ENCODE data around the gene PSORS1C1.

PSORS1C1 gene

DNA sequence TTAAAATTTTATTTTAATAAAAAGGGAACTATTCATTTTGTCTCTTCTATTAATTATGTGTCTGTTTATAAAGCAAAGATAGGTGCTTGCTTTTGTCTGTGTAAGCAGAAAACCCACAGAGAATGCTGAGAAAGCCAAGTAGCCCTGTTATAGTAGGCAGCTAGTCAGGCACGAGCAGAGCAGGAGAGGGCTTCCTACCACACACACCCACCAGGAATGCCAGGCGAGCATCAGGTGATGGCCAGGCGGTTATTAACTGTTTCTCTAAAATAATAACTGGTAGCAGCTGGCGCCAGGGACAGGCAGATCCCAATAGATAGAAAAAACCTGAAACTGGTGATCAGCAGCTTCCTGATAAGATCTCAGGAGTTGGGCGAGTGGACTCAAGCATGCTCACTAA lies 17.9 kb upstream of the PSORS1C1 start:
- no peak for FAIRE-seq

DNA sequence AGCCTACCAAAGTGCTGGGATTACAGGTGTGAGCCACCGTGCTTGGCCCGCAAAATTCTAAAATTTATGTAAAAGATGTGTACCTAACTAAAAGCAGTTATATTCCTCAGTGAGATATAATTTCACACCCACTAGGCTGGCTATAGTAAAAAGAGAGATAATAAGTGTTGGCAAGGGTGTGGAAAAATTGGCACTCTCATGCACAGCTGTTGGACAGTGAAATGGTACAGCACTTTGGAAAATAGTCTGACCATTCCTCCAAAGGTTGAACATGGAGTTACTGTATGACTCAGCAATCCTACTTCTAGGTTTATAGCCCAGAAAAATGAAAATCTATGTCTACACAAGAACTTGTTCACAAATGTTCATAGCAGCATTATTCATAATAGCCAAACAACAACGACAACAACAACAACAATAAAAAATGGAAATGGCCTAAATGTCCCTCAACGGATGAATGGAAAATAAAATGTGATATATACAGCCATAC lies 16.1 kb upstream of the PSORS1C1 start:
- FAIRE-seq, result no peak

DNA sequence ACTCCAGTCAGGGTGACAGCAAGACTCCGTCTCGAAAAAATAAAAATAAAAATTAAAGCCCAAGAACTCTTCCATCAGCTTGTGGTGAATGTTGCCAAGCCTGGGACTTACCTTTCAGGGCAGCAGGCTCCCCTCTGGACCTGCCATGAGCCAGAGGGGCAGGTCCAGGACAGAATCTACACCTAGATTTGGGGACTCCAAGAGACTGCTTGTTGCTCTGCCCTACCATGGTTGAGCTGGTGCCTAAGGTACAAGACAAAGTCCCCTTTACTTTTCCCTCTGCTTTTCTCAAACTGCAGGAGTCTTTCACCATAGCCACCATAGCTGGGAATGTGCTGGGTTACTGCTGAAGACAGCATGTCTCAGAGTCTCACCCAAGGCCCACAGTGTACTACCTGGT lies 11.5 kb upstream of the PSORS1C1 start:
- FAIRE-seq, result no peak

DNA sequence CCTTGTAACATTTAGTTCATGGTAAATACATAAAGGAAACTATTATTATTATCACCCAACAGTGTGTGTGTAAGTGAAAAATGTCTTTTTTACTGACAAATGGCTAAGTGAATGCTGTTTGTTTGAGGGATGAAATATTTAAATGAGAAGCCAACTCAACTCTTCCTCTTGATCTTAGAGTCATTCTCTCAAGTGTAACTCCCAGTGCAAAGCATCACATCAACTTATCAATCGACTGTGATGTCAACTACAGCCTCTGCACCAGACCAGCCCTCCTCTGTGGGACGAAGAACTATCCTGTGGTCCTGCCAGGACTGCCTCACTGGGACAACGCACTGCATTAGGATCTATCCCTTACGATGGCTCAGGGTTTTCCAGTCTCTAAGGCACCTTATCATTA lies 7.5 kb upstream of the PSORS1C1 start:
- FAIRE-seq, result no peak

DNA sequence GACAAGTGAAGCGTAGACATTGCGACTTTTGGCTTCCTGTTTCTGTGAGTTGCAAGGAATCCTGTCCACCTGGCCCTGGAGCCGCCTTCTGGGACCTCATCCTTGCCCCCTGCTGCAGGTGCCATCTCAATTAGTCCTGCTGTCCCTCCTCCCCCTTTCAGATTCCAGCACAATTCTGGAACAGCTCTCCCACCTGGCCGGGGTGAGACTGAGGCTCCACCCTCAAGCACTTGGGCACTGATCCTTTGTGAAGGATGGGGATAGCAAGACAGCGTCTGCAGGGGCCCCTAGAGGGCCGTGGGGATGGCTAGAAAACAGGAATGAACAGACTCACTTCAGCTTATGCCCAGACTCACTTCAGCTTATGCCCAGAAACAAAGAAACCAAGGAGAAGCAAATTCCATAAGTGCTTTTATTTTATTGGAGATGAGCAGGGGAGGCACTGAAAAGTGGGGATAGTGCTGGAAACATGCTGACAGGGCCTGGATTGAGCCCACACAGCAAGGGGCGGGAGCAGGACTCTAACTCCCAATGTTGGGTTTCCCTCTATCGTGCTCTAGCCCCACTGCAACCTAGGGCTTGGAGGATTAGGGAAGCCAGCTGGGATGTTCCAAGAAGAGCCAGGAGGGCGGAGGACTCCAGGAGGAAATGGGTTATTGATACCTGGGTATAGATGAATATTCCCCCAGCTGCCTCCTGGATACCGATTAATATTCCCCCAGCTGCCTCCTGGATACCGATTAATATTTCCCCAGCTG lies 3.6 kb upstream of the PSORS1C1 start:
- FAIRE-seq, result no peak

DNA sequence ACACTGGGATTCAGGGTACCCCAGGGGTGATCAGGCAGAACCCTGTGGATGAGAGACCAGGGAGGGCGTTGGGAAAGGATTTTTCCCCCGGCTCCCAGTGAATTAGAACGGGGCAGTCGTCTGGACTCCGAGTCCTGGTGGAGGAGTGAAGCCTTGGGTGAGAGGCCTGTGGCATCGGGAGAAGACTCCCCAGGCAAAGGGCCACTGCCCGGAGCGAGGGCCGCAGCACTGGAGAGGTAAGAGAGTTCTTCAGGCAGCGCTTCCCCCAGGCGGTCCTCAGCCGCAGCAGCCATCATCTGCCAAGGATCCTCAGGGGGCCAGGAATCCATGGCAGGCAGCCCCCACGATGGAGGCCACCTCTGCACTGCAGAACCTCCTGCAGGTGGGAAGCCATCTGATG lies 2.9 kb upstream of the PSORS1C1 start:
- no peak for FAIRE-seq

DNA sequence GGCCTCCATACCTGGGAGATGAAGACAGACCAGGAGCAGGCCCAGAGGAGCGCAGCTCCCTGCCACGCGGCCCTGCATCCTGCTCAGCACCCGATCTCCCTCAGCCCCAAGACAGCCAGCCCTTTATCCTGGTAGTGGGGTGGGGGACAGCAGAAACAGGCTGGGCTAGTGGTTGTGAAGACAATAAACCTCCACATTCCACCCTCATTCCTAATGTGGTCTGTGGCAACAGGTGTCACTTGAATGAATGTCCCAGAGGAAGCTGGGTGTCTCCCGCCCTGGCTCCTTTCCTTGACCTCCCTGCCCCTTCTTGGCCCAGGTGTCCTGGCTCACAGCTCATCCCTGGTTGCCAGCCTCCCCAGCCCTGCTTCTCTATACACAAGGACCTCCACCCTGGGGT lies 2.1 kb upstream of the PSORS1C1 start, which contains the start of gene C6orf15:
TSS of gene C6orf15 (minus strand) at position 98 of the 400 bp plus-strand sequence. CDS start at position 78, 20 bp downstream.
- FAIRE-seq, result no peak

DNA sequence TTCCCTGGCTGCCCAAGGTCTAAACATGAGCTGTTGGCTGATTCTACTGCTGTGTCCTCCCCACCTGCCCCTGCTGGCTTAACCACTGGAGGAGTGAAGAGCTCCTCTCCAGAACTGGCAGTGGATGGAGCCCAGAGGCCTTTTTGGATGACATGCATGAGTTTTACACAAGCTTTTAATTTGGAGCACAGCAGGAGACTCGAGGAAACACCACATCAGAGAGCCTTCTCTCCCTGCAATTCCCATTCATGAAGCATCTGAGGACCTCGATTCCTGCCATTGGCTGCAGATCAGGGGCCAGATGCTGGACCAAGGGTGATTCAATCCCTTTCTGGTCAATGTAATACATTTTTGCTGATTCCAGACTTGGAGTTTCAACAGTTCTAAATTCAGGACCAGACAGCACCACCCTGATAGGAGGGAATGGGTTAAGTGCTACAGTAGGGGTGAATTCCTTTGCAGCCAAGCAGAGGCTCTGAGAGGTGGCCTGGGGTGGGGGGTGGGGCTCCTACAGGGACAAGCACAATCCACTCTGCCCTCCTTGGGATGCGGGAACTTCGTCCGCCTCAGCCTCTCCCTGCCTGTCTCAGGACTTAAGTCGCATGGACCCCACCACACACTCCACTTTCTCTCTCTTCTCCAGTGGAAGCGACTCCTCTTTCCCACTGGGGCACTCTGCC lies 599 bp upstream of the PSORS1C1 start:
- FAIRE-seq, result no peak

DNA sequence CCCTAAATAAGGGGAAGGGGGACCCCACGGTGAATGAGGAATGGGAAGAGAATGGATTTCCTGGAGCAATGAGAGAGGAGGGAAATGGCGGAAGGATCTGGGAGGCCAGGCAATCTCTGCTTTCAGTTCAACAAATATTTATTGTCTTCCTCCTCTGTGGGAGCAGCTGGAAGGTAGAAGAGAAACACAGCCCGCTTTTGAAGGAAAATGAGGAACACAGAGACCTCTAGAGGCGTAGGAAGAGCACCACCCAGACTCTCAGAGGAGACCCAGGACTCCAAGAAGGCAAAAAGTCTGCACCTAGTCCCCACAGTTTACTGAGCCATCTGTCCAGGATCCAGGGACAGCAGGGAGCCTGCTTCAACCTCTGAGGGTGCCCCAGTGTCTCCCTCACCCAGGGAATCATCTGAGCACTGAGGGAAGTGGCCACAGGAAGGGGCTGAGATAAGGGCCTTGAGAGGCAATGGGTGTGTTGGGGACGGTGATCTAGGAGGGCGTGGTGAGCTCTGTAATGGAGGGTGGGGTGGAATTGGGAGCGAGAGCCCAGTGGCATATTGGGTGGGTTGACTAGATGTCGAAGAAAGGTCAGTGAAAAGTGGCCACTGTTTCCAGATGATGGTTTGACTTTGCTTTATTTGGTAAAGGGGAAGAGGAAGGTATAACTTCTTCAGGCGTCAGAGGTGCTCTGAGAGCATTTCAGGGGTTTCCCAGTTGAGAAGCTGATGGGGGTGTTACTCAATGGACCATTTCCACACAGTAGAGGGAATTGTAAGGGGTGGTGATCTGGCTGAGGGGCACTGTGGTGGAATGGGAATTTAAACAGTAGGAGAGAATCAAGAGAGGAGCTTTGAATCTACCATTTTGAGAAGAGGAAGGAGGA lies 610 bp downstream of the PSORS1C1 start:
- FAIRE-seq, result no peak

DNA sequence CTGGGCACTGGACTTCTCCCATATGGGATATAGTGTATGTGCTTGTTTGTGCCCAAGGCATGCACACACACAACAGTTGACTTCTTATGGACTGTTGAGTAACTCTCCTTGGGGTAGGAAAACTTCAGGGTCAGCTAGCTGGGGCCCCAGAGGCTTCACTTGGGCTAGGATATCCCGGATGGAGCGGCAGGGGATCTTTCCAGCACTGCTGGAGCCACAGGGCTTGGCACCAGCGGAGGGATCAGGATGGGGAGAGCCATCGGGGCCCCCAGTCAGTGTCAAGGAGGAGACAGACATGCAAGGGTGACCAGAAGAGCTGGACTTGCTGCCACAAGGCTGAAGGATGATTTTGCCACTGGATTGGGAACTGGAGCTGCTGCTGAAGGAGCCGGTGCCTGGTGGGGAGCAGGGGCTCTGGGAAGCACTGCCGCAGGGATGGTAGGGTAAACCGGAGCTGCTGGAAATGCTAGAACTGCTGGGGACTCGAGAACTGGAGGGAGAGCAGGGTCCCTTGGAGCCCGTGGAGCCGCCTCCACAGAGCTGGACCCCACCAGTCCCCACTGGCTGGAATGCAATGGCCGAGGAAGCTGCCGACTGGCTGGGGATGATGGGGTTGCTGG lies 1.5 kb downstream of the PSORS1C1 start:
- no peak for FAIRE-seq

DNA sequence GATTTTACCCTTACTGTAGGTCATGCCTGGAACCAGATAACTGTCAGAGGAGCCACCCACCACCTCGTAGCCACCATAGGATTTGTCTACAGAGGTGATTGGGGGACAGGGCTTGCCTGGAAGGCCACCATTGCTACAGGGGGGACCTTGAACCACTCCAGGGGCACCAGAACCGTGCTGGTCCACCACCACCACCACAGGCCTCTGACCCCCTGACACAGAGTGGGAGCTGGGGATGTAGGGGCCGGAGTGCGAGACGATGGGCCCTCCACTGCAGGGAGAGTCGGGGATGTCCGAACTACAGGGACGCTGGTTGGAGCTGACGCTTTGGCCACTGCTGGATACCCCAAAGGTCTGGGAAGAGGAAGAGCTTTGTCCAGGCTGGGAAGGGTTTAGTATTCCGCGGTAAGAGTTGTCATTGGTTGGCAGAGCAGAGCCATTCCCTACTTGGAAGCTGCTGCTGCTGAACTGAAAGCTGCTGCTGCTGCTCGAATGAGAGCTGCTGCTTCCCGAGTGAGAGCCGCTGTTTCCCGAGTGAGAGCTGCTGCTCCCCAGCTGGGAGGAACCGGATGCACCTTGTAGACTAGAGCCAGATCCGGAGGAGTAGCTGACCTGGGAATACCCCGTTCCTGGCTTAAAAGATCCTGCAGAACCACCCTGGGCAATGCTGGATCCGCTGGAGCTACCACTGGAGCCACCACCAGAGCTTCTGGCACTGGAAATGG lies 2.2 kb downstream of the PSORS1C1 start:
- FAIRE-seq, result no peak

DNA sequence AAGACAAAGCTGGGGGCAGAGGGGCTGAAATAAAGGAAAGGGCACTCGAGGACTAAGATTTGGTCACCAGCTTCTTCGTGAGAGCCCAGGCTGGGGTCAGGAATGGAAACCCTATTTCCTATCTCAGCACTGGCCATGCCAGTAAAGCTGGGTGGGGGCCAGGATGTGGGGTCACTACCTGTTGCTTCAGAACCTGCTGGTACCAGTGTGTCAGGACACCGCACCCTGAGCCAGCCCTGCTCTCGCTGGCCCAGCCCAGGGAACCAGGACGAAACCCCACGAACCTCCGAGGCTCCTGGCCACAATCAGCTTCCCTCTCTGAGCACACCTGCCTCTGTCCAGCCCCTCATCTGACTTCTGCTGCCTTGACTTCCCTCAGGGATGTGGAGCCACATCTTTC lies 3.6 kb downstream of the PSORS1C1 start:
- FAIRE-seq, result no peak

DNA sequence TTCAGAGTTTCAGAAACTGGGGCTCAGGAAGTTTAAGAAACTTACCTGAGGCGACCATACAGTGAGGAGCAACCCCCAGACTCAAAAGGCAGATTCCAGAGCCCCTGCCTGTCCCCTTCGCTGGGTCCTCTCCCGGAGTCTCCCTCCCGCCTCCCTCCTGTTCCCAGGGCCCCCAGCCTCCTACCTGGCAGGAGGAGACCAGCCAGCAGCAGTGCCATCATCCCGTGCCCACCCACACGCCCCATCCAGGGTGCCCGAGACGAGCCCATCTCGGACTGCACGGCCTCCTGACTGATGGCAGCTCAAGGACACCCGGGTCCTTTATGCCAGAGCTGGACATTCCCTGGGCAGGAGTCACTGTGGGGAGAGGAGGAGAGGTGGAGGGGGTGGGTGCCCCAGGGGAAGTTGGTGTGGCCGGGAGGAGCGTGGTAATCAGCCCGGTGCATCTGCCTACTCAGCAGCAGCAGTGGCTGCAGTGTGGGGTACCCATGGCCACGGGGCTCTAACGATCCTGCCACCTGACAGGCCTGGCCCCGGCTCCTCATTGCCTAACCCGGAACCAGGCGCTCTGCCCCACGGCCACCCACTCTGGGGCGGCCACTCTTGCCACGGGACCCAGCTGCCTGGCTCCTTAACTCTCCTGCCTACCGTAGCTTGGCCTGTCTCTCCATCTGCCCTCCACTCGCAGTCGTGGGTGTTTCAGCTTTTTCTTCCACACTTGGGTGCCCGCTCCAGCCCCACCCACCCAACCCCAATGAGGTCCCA lies 5.7 kb downstream of the PSORS1C1 start, which contains the start of gene CDSN:
TSS of gene CDSN (minus strand) at position 296 of the 765 bp plus-strand sequence. CDS start at position 269, 27 bp downstream.
- FAIRE-seq, result no peak

DNA sequence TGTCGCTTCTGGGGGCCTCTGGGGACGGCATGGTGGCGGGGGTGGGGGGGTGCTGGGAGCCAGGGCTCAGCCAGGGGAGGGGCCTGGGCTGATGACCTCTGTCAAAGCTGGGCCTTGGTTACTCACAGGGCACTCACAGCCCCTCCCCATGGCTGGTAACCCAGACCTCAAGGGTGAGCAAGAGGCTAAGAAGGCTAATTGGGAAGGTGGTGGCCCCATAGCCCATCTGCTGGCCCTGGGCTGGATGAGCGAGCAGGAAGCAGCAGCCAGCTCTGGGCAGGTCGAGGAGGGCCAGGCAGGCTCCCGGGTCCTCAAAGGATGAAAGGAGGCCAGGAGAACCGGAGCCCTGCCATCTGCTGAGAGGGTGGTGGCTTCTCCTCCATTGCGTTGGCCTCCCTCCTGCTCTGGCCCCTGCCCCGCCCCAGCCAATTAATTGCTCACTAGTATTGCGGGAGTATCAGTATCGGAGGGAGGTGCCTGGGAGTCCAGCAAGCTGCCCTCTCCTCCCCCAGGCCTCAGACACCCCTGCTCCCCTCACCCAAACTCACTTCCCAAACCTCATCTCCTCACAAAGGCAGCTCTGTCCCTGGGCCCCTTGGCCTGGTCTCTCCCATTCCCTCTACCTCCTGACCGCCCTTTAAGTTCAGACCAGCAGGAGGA lies 6.7 kb downstream of the PSORS1C1 start:
- FAIRE-seq, result no peak

DNA sequence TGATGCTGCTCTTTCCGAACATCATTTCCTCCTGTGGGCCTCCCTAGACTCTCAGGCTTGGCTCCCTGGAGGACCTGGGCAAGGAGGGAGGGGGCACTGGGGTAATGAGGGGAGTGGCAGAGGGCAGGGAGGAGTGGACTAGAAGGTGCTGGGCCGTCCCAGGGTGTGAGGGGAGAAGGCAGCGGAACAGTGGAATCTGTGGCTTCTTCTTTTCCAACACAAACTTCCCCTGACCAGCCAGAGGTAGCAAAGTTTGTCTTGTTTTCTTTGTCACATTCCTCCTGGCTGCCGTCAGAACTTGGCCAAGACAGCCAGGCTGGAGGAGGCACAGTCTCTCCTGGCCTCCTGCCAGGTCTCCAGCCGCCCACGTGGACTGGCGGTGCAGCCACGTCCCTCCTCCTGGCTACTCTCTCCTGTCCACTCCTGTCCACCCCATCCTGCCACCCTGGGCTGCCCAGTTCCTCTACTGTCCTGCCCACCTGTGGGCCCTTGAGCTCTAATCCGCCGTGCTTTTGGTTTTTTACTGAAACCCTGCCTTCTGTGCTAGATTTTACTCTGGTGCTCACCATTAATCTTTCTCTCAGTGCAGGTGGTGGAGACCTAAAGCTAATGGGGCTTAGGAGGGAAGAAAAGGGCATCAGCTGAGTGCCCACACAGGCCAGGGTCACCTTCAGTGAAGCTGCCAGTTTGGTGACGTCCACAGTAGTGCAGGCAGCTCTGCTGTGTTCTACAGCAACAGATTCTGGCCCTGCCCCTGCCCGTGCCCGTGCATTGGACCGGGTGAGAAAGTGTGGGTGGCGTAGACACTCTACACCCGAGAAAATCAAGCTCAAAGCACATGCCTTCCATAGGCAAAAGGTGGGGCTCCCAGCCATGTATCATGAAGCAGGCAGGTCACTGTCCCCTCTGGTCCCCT lies 8.4 kb downstream of the PSORS1C1 start:
- FAIRE-seq, result no peak

DNA sequence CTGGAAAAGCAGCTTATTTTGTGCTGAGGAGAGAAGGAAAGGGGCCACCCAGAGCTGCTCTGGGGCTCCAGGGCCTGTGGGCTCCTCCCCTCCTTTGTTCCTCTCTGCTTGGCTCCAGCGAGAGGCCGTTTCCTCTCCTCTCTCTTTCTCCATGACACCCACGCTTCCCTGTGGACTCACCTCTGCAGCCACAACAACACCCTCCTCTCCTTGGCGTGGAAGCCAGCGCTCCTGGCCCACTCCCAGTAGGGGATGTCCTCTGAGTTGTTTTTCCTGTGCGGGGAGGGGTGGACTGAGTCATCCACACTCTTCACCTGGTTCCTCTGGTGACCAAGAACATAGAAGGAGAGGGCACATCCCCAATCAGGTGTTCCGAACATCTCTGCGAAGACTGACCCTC lies 10.6 kb downstream of the PSORS1C1 start:
- no peak for FAIRE-seq

DNA sequence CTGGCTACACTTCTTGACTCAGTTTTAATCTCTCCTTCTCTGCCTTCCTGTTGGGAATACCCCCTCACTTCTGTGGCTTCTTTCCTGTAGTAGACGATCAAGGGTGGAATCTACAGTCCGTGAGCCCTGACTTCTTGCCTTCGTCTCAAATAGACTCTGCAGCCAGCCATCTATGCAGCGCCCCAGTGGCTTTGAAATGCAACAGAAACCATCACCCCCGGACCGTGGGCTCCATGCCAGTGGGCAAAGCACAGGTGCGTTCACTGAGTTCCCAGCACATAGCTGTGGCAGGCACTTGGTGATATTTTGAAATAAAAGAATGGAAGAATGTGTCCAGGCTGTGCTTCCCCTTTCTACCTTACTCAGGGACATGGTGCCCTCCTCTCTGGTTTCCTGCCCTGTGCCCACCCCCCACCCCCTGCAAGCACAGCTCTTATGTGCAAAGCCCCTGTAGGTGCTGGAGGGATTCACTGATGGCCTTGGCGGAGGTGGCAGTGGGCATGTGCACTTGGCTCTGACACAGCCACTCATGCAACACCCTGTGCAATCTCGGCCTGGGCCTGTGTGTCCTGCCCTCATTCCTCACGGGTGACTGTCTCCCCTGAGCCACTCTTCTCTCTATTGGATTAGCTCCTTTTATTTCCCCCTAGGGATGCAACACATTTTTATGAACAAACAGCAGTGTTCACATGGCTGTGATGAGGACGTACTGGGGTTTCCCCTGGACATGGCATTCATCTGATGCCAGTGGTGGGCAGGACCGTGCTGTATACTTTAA lies 11.2 kb downstream of the PSORS1C1 start:
- FAIRE-seq, result no peak

DNA sequence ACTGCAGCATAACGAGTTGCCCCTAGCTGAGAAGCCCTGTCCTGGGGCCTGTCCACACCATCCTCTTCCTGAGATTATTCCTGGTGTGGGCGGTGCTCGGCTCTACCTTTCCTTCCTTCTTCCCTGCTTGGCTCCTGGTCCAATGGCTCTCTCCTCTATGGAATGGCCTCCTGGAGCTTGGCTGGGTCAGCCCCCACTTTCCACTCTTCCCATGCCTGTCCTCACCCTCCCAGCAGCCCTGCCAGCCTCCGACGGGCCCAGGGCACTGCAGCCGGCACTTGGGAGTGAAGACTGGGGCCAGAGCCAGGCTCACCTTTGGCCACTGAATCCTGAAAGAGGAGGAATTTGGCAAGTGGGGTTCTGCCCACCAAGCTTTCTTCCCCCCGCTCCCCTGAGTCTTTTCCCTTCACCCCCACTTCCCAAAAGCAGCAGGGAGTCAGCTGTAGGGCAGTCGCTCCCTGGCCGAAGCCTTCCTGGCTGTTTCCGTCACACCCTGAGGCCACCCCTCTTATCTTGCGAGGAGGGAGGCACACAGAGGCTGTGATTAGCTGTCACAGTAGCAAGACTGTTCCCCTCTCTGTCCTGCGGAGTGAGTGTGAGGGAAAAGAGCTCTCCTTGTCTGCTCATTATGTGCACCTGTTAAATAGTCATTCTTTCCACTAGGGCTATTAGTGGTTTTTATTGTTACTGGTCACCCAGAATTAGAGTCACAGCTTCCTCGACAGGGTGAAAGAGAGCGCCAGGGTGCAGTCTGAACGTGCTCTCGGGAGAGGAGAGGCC lies 12.0 kb downstream of the PSORS1C1 start:
- no peak for FAIRE-seq
